PC-9 (cell line): ENCODE results near the gene FNIP1. TPM values are rescaled to one million over a fixed set of nuclear protein-coding genes. Genes with fewer than 3 reads are reported as not detected.

Source experiments
- BruUV-seq: library from RNA; stranded (reverse); fragments of 400-500 nt; replicated peaks from 2 replicates; lab custom pipeline; 2021; lab: Mats Ljungman, UMichigan
- CTCF ChIA-PET: fragments of 300-600 bp; sonication (Branson Sonifier 250); formaldehyde crosslinking; loops from one replicate; lab custom pipeline; 2022; ENCODE audit warnings: antibody characterized with exemption; lab: Charles Lee
- POLR2A ChIA-PET: fragments of 300-600 bp; sonication (Branson Sonifier 250); formaldehyde crosslinking; loops from one replicate; lab custom pipeline; 2022; ENCODE audit warnings: antibody characterized with exemption; ENCODE audit not compliant: unreplicated experiment; lab: Charles Lee
- DNase-seq, 2 experiments: peaks; one replicate each; pipeline versions ENCODE4 v3.0.0 to v3.0.0-alpha.2; 2015 to 2022; ENCODE audit warnings: mixed read lengths in 1 of 2
- H2AFZ ChIP-seq: fragments of 200-600 bp; sonication (generic); 2 replicates; pipeline ENCODE4 v1.8.1; 2017; ENCODE audit warnings: antibody characterized with exemption
- H3F3A ChIP-seq: fragments of 200-600 bp; sonication (generic); 2 replicates; pipeline ENCODE4 v1.8.1; 2017; ENCODE audit warnings: antibody characterized with exemption, mild to moderate bottlenecking, low read depth; ENCODE audit not compliant: insufficient read depth
- H3K27ac ChIP-seq: fragments of 200-600 bp; sonication (generic); 2 replicates; pipeline ENCODE4 v1.6.1; 2016; ENCODE audit warnings: mixed run types
- H3K27me3 ChIP-seq: fragments of 200-600 bp; sonication (generic); 2 replicates; pipeline ENCODE4 v1.6.1; 2016; ENCODE audit warnings: low read depth, mixed run types; ENCODE audit not compliant: insufficient read depth
- H3K36me3 ChIP-seq: fragments of 200-600 bp; sonication (generic); 2 replicates; pipeline ENCODE4 v1.6.1; 2016; ENCODE audit warnings: low read depth, mixed run types
- H3K4me1 ChIP-seq: fragments of 200-600 bp; sonication (generic); replicated peaks from 2 replicates; pipeline ENCODE4 v1.6.1; 2016; ENCODE audit warnings: mixed run types; ENCODE audit not compliant: insufficient read depth
- H3K4me2 ChIP-seq: fragments of 200-600 bp; sonication (generic); 2 replicates; pipeline ENCODE4 v1.6.1; 2017; ENCODE audit warnings: mixed run types
- H3K4me3 ChIP-seq: fragments of 200-600 bp; sonication (generic); 2 replicates; pipeline ENCODE4 v1.6.1; 2016; ENCODE audit warnings: mixed run types
- H3K79me2 ChIP-seq: fragments of 200-600 bp; sonication (generic); 2 replicates; pipeline ENCODE4 v1.6.1; 2017; ENCODE audit warnings: low read depth, mixed run types
- H3K9me2 ChIP-seq: fragments of 200-600 bp; sonication (generic); 2 replicates; pipeline ENCODE4 v1.8.1; 2017; ENCODE audit warnings: mild to moderate bottlenecking; ENCODE audit not compliant: insufficient read depth
- H3K9me3 ChIP-seq: fragments of 200-600 bp; sonication (generic); 2 replicates; pipeline ENCODE4 v1.8.1; 2016; ENCODE audit warnings: low read depth; ENCODE audit not compliant: insufficient read depth
- H4K20me1 ChIP-seq: fragments of 200-600 bp; sonication (generic); 2 replicates; pipeline ENCODE4 v1.8.1; 2017; ENCODE audit not compliant: insufficient read depth
- CTCF ChIP-seq: fragments of 200-600 bp; sonication (generic); conservative IDR thresholded peaks from 2 replicates; pipeline ENCODE4 v1.6.1; 2017; ENCODE audit warnings: mixed run types, antibody characterized with exemption, mild to moderate bottlenecking, moderate library complexity
- EZH2 ChIP-seq: fragments of 200-600 bp; sonication (generic); IDR thresholded peaks from 2 replicates; pipeline ENCODE4 v1.8.0; 2017; ENCODE audit warnings: antibody characterized with exemption, low read depth
- intact Hi-C: fragments of 100-400 bp; cut with micrococcal nuclease; formaldehyde crosslinking; loops from one replicate; pipeline ENCODE4 v1.10.0; 2022; ENCODE audit not compliant: unreplicated experiment
- total RNA-seq: library from RNA; stranded (reverse); gene quantifications from 2 replicates; pipeline ENCODE4 v1.2.3, GENCODE V29; 2021

Gene FNIP1
- total RNA-seq, 1 experiment from 2014 or later = 23.5 TPM

GRCh38 chr5:131760793-131761192 lies 36.0 kb downstream of the FNIP1 start:
- no peak for TF ChIP-seq EZH2
- ChIA-PET CTCF (no interaction called here), POLR2A (interaction anchor here (0.6 kb wide), 1 partner anchor 265 kb away, joined by 7 read pairs; no protein-coding TSS in a partner anchor)
- Histone ChIP-seq H3F3A (no peaks in the 10 kb centered on the region), H3K9me2 (no peaks in the 10 kb centered on the region), H3K4me3 (no peak overlapping the region), H3K79me2 (peaks cover 93% of the 10 kb centered on the region), H4K20me1 (peaks cover 55% of the 10 kb centered on the region), H3K9me3 (peaks cover 8% of the 10 kb centered on the region; the same call in 1 of the 2 replicates), H3K4me1 (no peaks in the 10 kb centered on the region), H3K36me3 (no peaks in the 10 kb centered on the region), H2AFZ (no peak overlapping the region), H3K27ac (no peak overlapping the region), H3K27me3 (no peaks in the 10 kb centered on the region), H3K4me2 (no peak overlapping the region)
- no TSS peak for BruUV-seq
- intact Hi-C loops = no loop called here
- DNase-seq = no peak

- Histone ChIP-seq H3K9me3 (peaks cover 7% of the 10 kb centered on the region; the same call in 1 of the 2 replicates), H3K4me1 (no peaks in the 10 kb centered on the region), H3K4me3 (no peak overlapping the region), H4K20me1 (peaks cover 55% of the 10 kb centered on the region), H3K9me2 (no peaks in the 10 kb centered on the region), H3K4me2 (no peak overlapping the region), H3K27me3 (no peaks in the 10 kb centered on the region), H2AFZ (no peak overlapping the region), H3K36me3 (no peaks in the 10 kb centered on the region), H3K27ac (no peak overlapping the region), H3K79me2 (peaks cover 95% of the 10 kb centered on the region), H3F3A (no peaks in the 10 kb centered on the region)
- TF ChIP-seq CTCF = no peak
- TF ChIP-seq EZH2 = no peak
- ChIA-PET CTCF (no interaction called here), POLR2A (no interaction called here)
- BruUV-seq = no TSS peak
- DNase-seq = no peak
- intact Hi-C loops = no loop called here
Observed at GRCh38 chr5:131759704-131760103, 37.1 kb downstream of the FNIP1 start.

GRCh38 chr5:131758520-131758900 lies 38.3 kb downstream of the FNIP1 start:
- Histone ChIP-seq H4K20me1 (peaks cover 58% of the 10 kb centered on the region), H3K4me3 (no peak overlapping the region), H3K79me2 (peaks cover 94% of the 10 kb centered on the region), H3K4me2 (no peak overlapping the region), H3K9me3 (no peaks in the 10 kb centered on the region), H3K9me2 (no peaks in the 10 kb centered on the region), H2AFZ (no peak overlapping the region), H3K36me3 (no peaks in the 10 kb centered on the region), H3K27me3 (no peaks in the 10 kb centered on the region), H3F3A (no peaks in the 10 kb centered on the region), H3K4me1 (no peaks in the 10 kb centered on the region), H3K27ac (no peak overlapping the region)
- BruUV-seq = no TSS peak
- ChIA-PET CTCF (interaction anchor here (0.6 kb wide), 1 partner anchor 142 kb away, joined by 3 read pairs; no protein-coding TSS in a partner anchor), POLR2A (no interaction called here)
- intact Hi-C loops = no loop called here
- TF ChIP-seq EZH2 (no peak), CTCF (no peak)
- DNase-seq = no peak
